T-helper 1 cell treated with Interleukin-12 subunit alpha and Interleukin-12 subunit beta and Interleukin-4 antibody, amounts not matched to agents 30 μg/mL and 1 μg/mL, for 36 hours (primary cell): ENCODE results near the gene CALB2.
"Not testable (repeated sequence)": the region's sequence is repeated elsewhere in the genome, so short reads cannot be mapped to it uniquely, and the experiment has no call there.

Experiments
- H3K27ac Mint-ChIP-seq: one replicate; pipeline ENCODE4 v1.8.0; 2021; ENCODE audit warnings: mild to moderate bottlenecking, mixed read lengths
- H3K27me3 Mint-ChIP-seq: one replicate; pipeline ENCODE4 v1.8.0; 2021; ENCODE audit warnings: low read depth, mixed read lengths
- H3K36me3 Mint-ChIP-seq: one replicate; pipeline ENCODE4 v1.8.0; 2021; ENCODE audit warnings: low read depth, mixed read lengths
- H3K4me1 Mint-ChIP-seq: one replicate; pipeline ENCODE4 v1.8.0; 2021; ENCODE audit warnings: low read depth, mixed read lengths
- H3K4me3 Mint-ChIP-seq: one replicate; pipeline ENCODE4 v1.8.0; 2021; ENCODE audit warnings: mild to moderate bottlenecking, moderate library complexity, mixed read lengths
- H3K9me3 Mint-ChIP-seq: one replicate; pipeline ENCODE4 v1.8.0; 2021; ENCODE audit warnings: mixed read lengths

The CALB2 gene

GRCh38 chr16:71345031-71345430 is 13.5 kb upstream of the CALB2 start:
- Mint-ChIP-seq H3K36me3 (no peaks in the 10 kb centered on the region), H3K4me1 (no peaks in the 10 kb centered on the region), H3K27ac (no peak overlapping the region), H3K27me3 (no peaks in the 10 kb centered on the region), H3K4me3 (no peak overlapping the region), H3K9me3 (no peaks in the 10 kb centered on the region)

- Mint-ChIP-seq H3K36me3 (no peaks in the 10 kb centered on the region), H3K4me3 (no peak overlapping the region), H3K27ac (no peak overlapping the region), H3K4me1 (no peaks in the 10 kb centered on the region), H3K9me3 (no peaks in the 10 kb centered on the region), H3K27me3 (no peaks in the 10 kb centered on the region)
Observed at GRCh38 chr16:71347146-71347545, 11.4 kb upstream of the CALB2 start.

GRCh38 chr16:71348262-71349085 is 10.0 kb upstream of the CALB2 start:
- Mint-ChIP-seq H3K9me3 (no peaks in the 10 kb centered on the region), H3K27ac (no peak overlapping the region), H3K36me3 (no peaks in the 10 kb centered on the region), H3K4me1 (no peaks in the 10 kb centered on the region), H3K4me3 (no peak overlapping the region), H3K27me3 (no peaks in the 10 kb centered on the region)

GRCh38 chr16:71350821-71351557 is 7.5 kb upstream of the CALB2 start:
- H3K27me3 Mint-ChIP-seq = no peaks in the 10 kb centered on the region
- H3K27ac Mint-ChIP-seq = no peak overlapping the region
- no peaks in the 10 kb centered on the region for H3K36me3 Mint-ChIP-seq
- no peaks in the 10 kb centered on the region for H3K9me3 Mint-ChIP-seq
- H3K4me3 Mint-ChIP-seq = no peak overlapping the region
- H3K4me1 Mint-ChIP-seq = no peaks in the 10 kb centered on the region

GRCh38 chr16:71351558-71351901 is 7.0 kb upstream of the CALB2 start:
- H3K4me3 Mint-ChIP-seq = no peak overlapping the region
- H3K27ac Mint-ChIP-seq = no peak overlapping the region
- no peaks in the 10 kb centered on the region for H3K27me3 Mint-ChIP-seq

GRCh38 chr16:71352466-71352865 is 6.1 kb upstream of the CALB2 start:
- H3K27me3 Mint-ChIP-seq = peaks cover 3% of the 10 kb centered on the region
- no peaks in the 10 kb centered on the region for H3K36me3 Mint-ChIP-seq
- no peak overlapping the region for H3K4me3 Mint-ChIP-seq
- H3K9me3 Mint-ChIP-seq = no peaks in the 10 kb centered on the region
- no peak overlapping the region for H3K27ac Mint-ChIP-seq
- H3K4me1 Mint-ChIP-seq = no peaks in the 10 kb centered on the region

More at GRCh38 chr16:71351558-71351901, 7.0 kb upstream of the CALB2 start:
- Mint-ChIP-seq H3K9me3 (no peaks in the 10 kb centered on the region), H3K4me1 (no peaks in the 10 kb centered on the region), H3K36me3 (no peaks in the 10 kb centered on the region)

- Mint-ChIP-seq H3K4me3 (no peak overlapping the region), H3K4me1 (no peaks in the 10 kb centered on the region), H3K27ac (no peak overlapping the region), H3K9me3 (no peaks in the 10 kb centered on the region), H3K27me3 (peaks cover 5% of the 10 kb centered on the region), H3K36me3 (no peaks in the 10 kb centered on the region)
Observed at GRCh38 chr16:71352963-71353460, 5.5 kb upstream of the CALB2 start.

- Mint-ChIP-seq H3K9me3 (no peaks in the 10 kb centered on the region), H3K36me3 (no peaks in the 10 kb centered on the region), H3K27ac (no peak overlapping the region), H3K4me1 (no peaks in the 10 kb centered on the region), H3K4me3 (no peak overlapping the region), H3K27me3 (peaks cover 8% of the 10 kb centered on the region)
Observed at GRCh38 chr16:71353736-71354135, 4.8 kb upstream of the CALB2 start.

GRCh38 chr16:71354156-71354555 is 4.4 kb upstream of the CALB2 start:
- Mint-ChIP-seq H3K27me3 (peaks cover 8% of the 10 kb centered on the region), H3K27ac (no peak overlapping the region), H3K36me3 (no peaks in the 10 kb centered on the region), H3K4me1 (no peaks in the 10 kb centered on the region), H3K9me3 (no peaks in the 10 kb centered on the region), H3K4me3 (no peak overlapping the region)

GRCh38 chr16:71356051-71356740 is 2.3 kb upstream of the CALB2 start:
- H3K9me3 Mint-ChIP-seq = no peaks in the 10 kb centered on the region
- no peaks in the 10 kb centered on the region for H3K36me3 Mint-ChIP-seq
- no peaks in the 10 kb centered on the region for H3K4me1 Mint-ChIP-seq
- H3K27ac Mint-ChIP-seq = no peak overlapping the region
- peaks cover 8% of the 10 kb centered on the region for H3K27me3 Mint-ChIP-seq
- H3K4me3 Mint-ChIP-seq = no peak overlapping the region

GRCh38 chr16:71356936-71357335 is 1.6 kb upstream of the CALB2 start:
- not testable (repeated sequence) for H3K27me3 Mint-ChIP-seq, H3K9me3 Mint-ChIP-seq, H3K27ac Mint-ChIP-seq, H3K4me1 Mint-ChIP-seq, H3K4me3 Mint-ChIP-seq, H3K36me3 Mint-ChIP-seq

- Mint-ChIP-seq H3K27ac (no peak overlapping the region), H3K4me1 (no peaks in the 10 kb centered on the region), H3K4me3 (no peak overlapping the region), H3K9me3 (no peaks in the 10 kb centered on the region), H3K36me3 (no peaks in the 10 kb centered on the region), H3K27me3 (peaks cover 8% of the 10 kb centered on the region)
Observed at GRCh38 chr16:71357681-71358080, 842 bp upstream of the CALB2 start.

- Mint-ChIP-seq H3K27me3 (peaks cover 8% of the 10 kb centered on the region), H3K9me3 (no peaks in the 10 kb centered on the region), H3K4me3 (no peak overlapping the region), H3K4me1 (no peaks in the 10 kb centered on the region), H3K36me3 (no peaks in the 10 kb centered on the region), H3K27ac (no peak overlapping the region)
Observed at GRCh38 chr16:71359431-71359830, 908 bp downstream of the CALB2 start.

- no peak overlapping the region for H3K4me3 Mint-ChIP-seq
- no peaks in the 10 kb centered on the region for H3K9me3 Mint-ChIP-seq
- no peaks in the 10 kb centered on the region for H3K4me1 Mint-ChIP-seq
Observed at GRCh38 chr16:71360378-71360777, 1.9 kb downstream of the CALB2 start.

More at GRCh38 chr16:71360378-71360777, 1.9 kb downstream of the CALB2 start:
- Mint-ChIP-seq H3K27me3 (peaks cover 8% of the 10 kb centered on the region), H3K36me3 (no peaks in the 10 kb centered on the region), H3K27ac (no peak overlapping the region)
